DOHH2 (cell line): ENCODE results near the gene ELF1.
"Not testable (repeated sequence)": the region's sequence is repeated elsewhere in the genome, so short reads cannot be mapped to it uniquely, and the experiment has no call there.

Experiments used
- H3F3A ChIP-seq: fragments of 200-600 bp; sonication (generic), shearing (Covaris generic); 2 replicates; pipeline ENCODE4 v1.6.0; 2016; ENCODE audit warnings: antibody characterized with exemption, mild to moderate bottlenecking; ENCODE audit not compliant: control insufficient read depth, insufficient read depth
- H3K27ac ChIP-seq: fragments of 200-600 bp; sonication (generic); 2 replicates; pipeline ENCODE4 v1.5.1; 2014; ENCODE audit warnings: low read depth, mild to moderate bottlenecking, low read length, moderate library complexity
- H3K27me3 ChIP-seq: fragments of 200-600 bp; sonication (generic); 2 replicates; pipeline ENCODE4 v1.6.1; 2014; ENCODE audit warnings: mild to moderate bottlenecking, low read length, mixed read lengths; ENCODE audit not compliant: control insufficient read depth
- H3K36me3 ChIP-seq: fragments of 200-600 bp; sonication (generic); 2 replicates; pipeline ENCODE4 v1.6.1; 2014; ENCODE audit warnings: mild to moderate bottlenecking, low read length, moderate library complexity, mixed read lengths; ENCODE audit not compliant: control insufficient read depth
- H3K4me1 ChIP-seq: fragments of 200-600 bp; sonication (generic); 2 replicates; pipeline ENCODE4 v1.6.1; 2014; ENCODE audit warnings: mild to moderate bottlenecking, low read length, mixed read lengths; ENCODE audit not compliant: control insufficient read depth
- H3K4me2 ChIP-seq: fragments of 200-600 bp; sonication (generic); 2 replicates; pipeline ENCODE4 v1.6.0; 2014; ENCODE audit warnings: mild to moderate bottlenecking, low read length, moderate library complexity
- H3K4me3 ChIP-seq: fragments of 200-600 bp; sonication (generic); 2 replicates; pipeline ENCODE4 v1.5.1; 2014; ENCODE audit warnings: mild to moderate bottlenecking, low read length, mixed read lengths
- H3K79me2 ChIP-seq: fragments of 200-600 bp; sonication (generic); 2 replicates; pipeline ENCODE4 v1.6.1; 2014; ENCODE audit warnings: mild to moderate bottlenecking, low read length, mixed read lengths; ENCODE audit not compliant: control insufficient read depth
- H3K9me2 ChIP-seq: fragments of 200-600 bp; sonication (generic); replicated peaks from 2 replicates; pipeline ENCODE4 v1.6.1; 2014; ENCODE audit warnings: mild to moderate bottlenecking, low read length, mixed read lengths; ENCODE audit not compliant: control insufficient read depth
- H3K9me3 ChIP-seq: fragments of 200-600 bp; sonication (generic); 2 replicates; pipeline ENCODE4 v1.6.1; 2014; ENCODE audit warnings: antibody characterized with exemption, low read length, mixed read lengths; ENCODE audit not compliant: control insufficient read depth, insufficient read depth
- H4K20me1 ChIP-seq: fragments of 200-600 bp; sonication (generic); 2 replicates; pipeline ENCODE4 v1.6.0; 2014; ENCODE audit warnings: low read depth, mild to moderate bottlenecking, antibody characterized with exemption, low read length, moderate library complexity; ENCODE audit not compliant: control insufficient read depth, insufficient read depth
- CTCF ChIP-seq: fragments of 200-600 bp; sonication (generic); IDR thresholded peaks from one replicate; pipeline ENCODE4 v1.5.1; 2014; ENCODE audit warnings: antibody characterized with exemption, mild to moderate bottlenecking, low read depth, low read length; ENCODE audit not compliant: poor library complexity, severe bottlenecking
- EZH2phosphoT487 ChIP-seq: fragments of 200-600 bp; sonication (generic); IDR thresholded peaks from 2 replicates; pipeline ENCODE4 v1.6.1; 2017; ENCODE audit warnings: borderline replicate concordance, mild to moderate bottlenecking, antibody characterized with exemption, low read length, moderate library complexity, mixed read lengths

The ELF1 gene

GRCh38 chr13:40900568-40900967, 118.5 kb downstream of the ELF1 start:
- H4K20me1 ChIP-seq, H3K9me3 ChIP-seq, H3K27ac ChIP-seq, H3K4me2 ChIP-seq, H3K36me3 ChIP-seq, H3K4me3 ChIP-seq, H3K79me2 ChIP-seq, H3K9me2 ChIP-seq, H3K4me1 ChIP-seq, H3F3A ChIP-seq, H3K27me3 ChIP-seq: not testable (repeated sequence)

GRCh38 chr13:40897053-40897452, 122.1 kb downstream of the ELF1 start:
- no peak overlapping the region for H3K4me2 ChIP-seq
- no peak overlapping the region for H3K27ac ChIP-seq
- H3K4me3 ChIP-seq = no peak overlapping the region
- no peaks in the 10 kb centered on the region for H3K36me3 ChIP-seq
- H3K9me2 ChIP-seq = no peaks in the 10 kb centered on the region
- no peaks in the 10 kb centered on the region for H3K79me2 ChIP-seq
- no peaks in the 10 kb centered on the region for H3K9me3 ChIP-seq
- peaks cover 12% of the 10 kb centered on the region for H3K4me1 ChIP-seq
- no peak for TF ChIP-seq EZH2phosphoT487
- no peak for TF ChIP-seq CTCF
- H3K27me3 ChIP-seq = no peaks in the 10 kb centered on the region
- peaks cover 5% of the 10 kb centered on the region; the same call in 1 of the 2 replicates for H3F3A ChIP-seq
- H4K20me1 ChIP-seq = no peaks in the 10 kb centered on the region

GRCh38 chr13:40895227-40896184, 123.6 kb downstream of the ELF1 start:
- H3K4me3 ChIP-seq = no peak overlapping the region
- peaks cover 5% of the 10 kb centered on the region; the same call in 1 of the 2 replicates for H3F3A ChIP-seq
- TF ChIP-seq EZH2phosphoT487 = no peak
- no peak for TF ChIP-seq CTCF
- peaks cover 12% of the 10 kb centered on the region for H3K4me1 ChIP-seq
- H3K79me2 ChIP-seq = no peaks in the 10 kb centered on the region
- H3K9me3 ChIP-seq = no peaks in the 10 kb centered on the region
- peak overlapping the region; percentile 19; the same call in 1 of the 2 replicates for H3K4me2 ChIP-seq
- no peaks in the 10 kb centered on the region for H3K36me3 ChIP-seq
- no peak overlapping the region for H3K27ac ChIP-seq
- no peaks in the 10 kb centered on the region for H4K20me1 ChIP-seq
- no peaks in the 10 kb centered on the region for H3K9me2 ChIP-seq
- no peaks in the 10 kb centered on the region for H3K27me3 ChIP-seq

- H3K4me2 ChIP-seq, H3K36me3 ChIP-seq, H3F3A ChIP-seq, H4K20me1 ChIP-seq, H3K9me2 ChIP-seq, H3K79me2 ChIP-seq, H3K4me3 ChIP-seq, H3K27me3 ChIP-seq, H3K9me3 ChIP-seq, H3K27ac ChIP-seq: not testable (repeated sequence)
- peaks cover 12% of the 10 kb centered on the region for H3K4me1 ChIP-seq
These were observed 125.5 kb downstream of the ELF1 start for GRCh38 chr13:40893573-40893972.
